Activated CD4-positive, alpha-beta T cell treated with anti-CD3 and anti-CD28 coated beads for 36 hours (primary cell): ENCODE results near the gene TMEM175. TPM values are rescaled to one million over a fixed set of nuclear protein-coding genes. Genes with fewer than 3 reads are reported as not detected.

ENCODE experiments used
- ATAC-seq: fragments of 200-7000 bp; cut with Tn5 transposase; one replicate; pipeline ENCODE4 v1.10.0; 2021; ENCODE audit warnings: mild to moderate bottlenecking, moderate library complexity
- CTCF ChIA-PET: fragments of 350-600 bp; sonication (Branson Sonifier 250); formaldehyde crosslinking; loops from one replicate; lab custom pipeline; 2021; ENCODE audit warnings: antibody characterized with exemption; lab: Charles Lee
- POLR2A ChIA-PET: fragments of 350-600 bp; sonication (Branson Sonifier 250); formaldehyde crosslinking; loops from one replicate; lab custom pipeline; 2021; ENCODE audit warnings: antibody characterized with exemption, inconsistent platforms; lab: Charles Lee
- DNase-seq: peaks from one replicate; pipeline ENCODE4 v3.0.0-alpha.2; 2020
- H3K27ac Mint-ChIP-seq: one replicate; pipeline ENCODE4 v1.8.0; 2021; ENCODE audit warnings: mixed read lengths
- H3K27me3 Mint-ChIP-seq: one replicate; pipeline ENCODE4 v1.8.0; 2021; ENCODE audit warnings: mixed read lengths
- H3K36me3 Mint-ChIP-seq: one replicate; pipeline ENCODE4 v1.8.0; 2021; ENCODE audit warnings: low read depth, mixed read lengths
- H3K4me1 Mint-ChIP-seq: one replicate; pipeline ENCODE4 v1.8.0; 2021; ENCODE audit warnings: mixed read lengths
- H3K4me3 Mint-ChIP-seq: one replicate; pipeline ENCODE4 v1.8.0; 2021; ENCODE audit warnings: mild to moderate bottlenecking, moderate library complexity, mixed read lengths
- H3K9me3 Mint-ChIP-seq: one replicate; pipeline ENCODE4 v1.8.0; 2021; ENCODE audit warnings: low read depth, mixed read lengths
- intact Hi-C, 2 experiments: fragments of 100-400 bp; cut with DNase I in 1 of 2; cut with micrococcal nuclease in 1 of 2; formaldehyde crosslinking; loops; one replicate each; pipeline versions ENCODE4 v1.14.2 to v1.15.1; 2022 to 2024; cut with DNase I, micrococcal nuclease
- total RNA-seq, 2 experiments: library from RNA; stranded (reverse); gene quantifications; one replicate each; pipeline ENCODE4 v1.2.3, GENCODE V29; 2021

Gene TMEM175, protein sequence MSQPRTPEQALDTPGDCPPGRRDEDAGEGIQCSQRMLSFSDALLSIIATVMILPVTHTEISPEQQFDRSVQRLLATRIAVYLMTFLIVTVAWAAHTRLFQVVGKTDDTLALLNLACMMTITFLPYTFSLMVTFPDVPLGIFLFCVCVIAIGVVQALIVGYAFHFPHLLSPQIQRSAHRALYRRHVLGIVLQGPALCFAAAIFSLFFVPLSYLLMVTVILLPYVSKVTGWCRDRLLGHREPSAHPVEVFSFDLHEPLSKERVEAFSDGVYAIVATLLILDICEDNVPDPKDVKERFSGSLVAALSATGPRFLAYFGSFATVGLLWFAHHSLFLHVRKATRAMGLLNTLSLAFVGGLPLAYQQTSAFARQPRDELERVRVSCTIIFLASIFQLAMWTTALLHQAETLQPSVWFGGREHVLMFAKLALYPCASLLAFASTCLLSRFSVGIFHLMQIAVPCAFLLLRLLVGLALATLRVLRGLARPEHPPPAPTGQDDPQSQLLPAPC
- 10 to 100 TPM; 15.2 to 17.3 TPM for total RNA-seq

DNA sequence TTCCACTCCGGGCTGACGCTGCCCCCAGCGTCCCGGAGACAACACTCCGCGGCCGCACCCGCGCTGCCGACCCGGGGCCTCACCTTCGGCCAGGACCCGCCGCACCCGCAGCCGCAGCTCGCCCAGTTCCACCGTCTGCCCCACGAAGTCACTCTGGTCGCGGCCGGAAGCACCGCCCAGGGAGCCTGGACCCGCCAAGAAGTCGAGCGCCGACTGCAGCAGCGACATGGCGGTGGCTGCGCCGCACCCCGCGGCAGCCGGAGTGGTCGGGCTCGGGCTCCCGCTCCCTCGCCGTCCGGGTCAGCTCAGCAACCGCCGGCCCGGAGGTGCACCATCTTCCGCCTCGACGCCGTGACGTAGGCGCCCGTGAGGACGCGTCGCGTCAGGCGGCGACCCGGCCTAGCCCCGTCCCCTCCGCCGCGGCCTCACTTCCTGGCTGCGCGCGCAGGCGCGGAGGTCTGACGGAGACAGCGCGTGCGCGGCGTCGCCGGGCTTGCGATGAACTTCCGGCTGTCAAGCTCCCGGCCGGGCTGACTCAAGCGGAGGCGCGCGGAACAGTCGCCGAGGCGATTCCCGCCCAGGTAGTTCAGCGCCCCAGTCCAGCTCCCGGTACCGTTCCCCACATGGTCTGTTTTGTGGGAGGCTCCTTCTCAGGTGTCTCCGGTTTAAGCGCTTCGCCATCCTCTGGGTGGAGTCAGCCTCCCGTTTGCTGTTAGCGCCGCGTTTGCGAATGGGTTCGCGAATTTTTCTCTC is at the start of gene TMEM175, which contains the start of gene GAK:
TSS of gene TMEM175 (plus strand) at position 501 of the 753 bp plus-strand sequence. CDS start 15,280 bp downstream, outside the sequence.
TSS of gene GAK (minus strand) at position 357 of the 753 bp plus-strand sequence. CDS start at position 228, 129 bp downstream.
- Mint-ChIP-seq H3K27me3 (no peaks in the 10 kb centered on the region), H3K27ac (peak within 1 kb of the TSS; percentile 89), H3K36me3 (no peaks in the 10 kb centered on the region), H3K4me3 (peak within 1 kb of the TSS; percentile 87), H3K9me3 (no peaks in the 10 kb centered on the region), H3K4me1 (peaks cover 29% of the 10 kb centered on the region)
- POLR2A ChIA-PET = interaction anchor here (0.5 to 1.7 kb wide), 5 partner anchors 41 to 989 kb away, joined by 3 to 5 read pairs (median 4); partner anchors contain the start of gene DGKQ
- ATAC-seq = peak; percentile 95
- DNase-seq = peak; percentile 98
- intact Hi-C loops = loop anchor here (1.0 to 5.0 kb wide), 16 partner anchors 41 to 939 kb away; partner anchors contain the start of genes ATP5ME (in 1 of the 2), CTBP1 (in 1 of the 2), DGKQ (in 1 of the 2) and IDUA (in 1 of the 2)
- CTCF ChIA-PET = interaction anchor here (0.6 to 2.7 kb wide), 7 partner anchors 9 to 908 kb away, joined by 3 to 8 read pairs (median 4); no protein-coding TSS in a partner anchor

DNA sequence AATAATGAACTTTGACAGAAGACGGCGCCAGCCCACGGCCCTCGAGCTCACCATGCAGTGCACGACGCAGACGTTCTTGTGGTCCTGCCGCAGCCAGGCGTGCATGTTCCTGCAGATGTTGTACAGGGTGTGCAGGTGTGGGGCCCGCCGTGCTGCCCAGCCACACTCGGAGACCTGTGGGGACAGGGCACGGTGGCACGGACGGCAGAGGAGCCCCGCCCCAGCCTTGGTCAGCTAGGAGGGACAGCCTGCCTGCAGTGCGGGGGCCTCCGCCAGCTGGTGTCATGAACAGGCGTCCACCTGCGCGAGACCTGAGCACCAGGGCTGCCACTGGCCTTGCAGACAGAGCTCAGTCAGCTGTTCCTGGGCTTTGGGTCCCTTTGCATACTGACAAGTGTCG is 49.6 kb upstream of the TMEM175 start:
- no peak for DNase-seq
- H3K27me3 Mint-ChIP-seq = no peaks in the 10 kb centered on the region
- H3K4me1 Mint-ChIP-seq = peaks cover 28% of the 10 kb centered on the region
- ChIA-PET POLR2A (no interaction called here), CTCF (interaction anchor here (0.7 to 1.2 kb wide), 2 partner anchors 46 to 140 kb away, joined by 3 to 5 read pairs; no protein-coding TSS in a partner anchor)
- intact Hi-C loops = no loop called here
- no peak overlapping the region for H3K4me3 Mint-ChIP-seq
- H3K36me3 Mint-ChIP-seq = peaks cover 26% of the 10 kb centered on the region
- H3K27ac Mint-ChIP-seq = no peak overlapping the region
- H3K9me3 Mint-ChIP-seq = peaks cover 6% of the 10 kb centered on the region
- ATAC-seq = no peak

DNA sequence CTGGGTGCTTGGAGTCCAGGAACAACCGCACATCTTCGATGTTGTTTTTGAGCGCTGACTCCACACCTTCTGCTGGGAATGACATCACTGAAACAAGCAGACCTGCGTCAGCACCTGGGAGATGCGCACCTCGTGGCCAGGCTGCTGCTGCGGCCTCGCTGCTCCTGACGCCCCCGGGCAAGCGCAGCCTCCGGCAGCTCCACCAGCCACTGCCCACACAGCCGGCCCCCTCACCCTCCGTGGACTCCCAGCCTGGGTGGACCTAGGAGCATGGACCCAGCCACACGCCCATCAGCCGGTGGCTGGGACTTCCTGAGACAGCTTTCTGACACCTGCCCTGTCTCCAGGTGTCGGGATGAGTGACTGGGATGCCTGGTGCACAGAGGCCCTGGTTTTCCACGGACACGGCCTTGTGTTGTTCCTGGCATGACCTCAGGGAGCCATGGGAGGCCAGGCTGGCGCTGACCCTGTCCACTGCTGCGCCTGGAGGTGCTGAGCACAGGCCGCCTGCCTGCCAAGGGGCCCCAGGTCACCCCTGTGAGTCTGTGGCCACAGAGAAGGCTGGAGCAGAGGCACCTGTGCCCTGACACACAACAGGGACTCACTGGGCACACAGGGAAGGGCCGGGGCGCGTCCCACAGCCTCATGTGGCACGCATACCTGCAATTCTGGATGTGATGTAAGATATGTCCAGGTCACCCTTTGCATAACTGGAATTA is 48.7 kb upstream of the TMEM175 start:
- intact Hi-C loops = no loop called here
- Mint-ChIP-seq H3K27me3 (no peaks in the 10 kb centered on the region), H3K9me3 (peaks cover 8% of the 10 kb centered on the region), H3K36me3 (peaks cover 24% of the 10 kb centered on the region), H3K27ac (no peak overlapping the region), H3K4me3 (no peak overlapping the region), H3K4me1 (peaks cover 21% of the 10 kb centered on the region)
- ChIA-PET POLR2A (no interaction called here), CTCF (interaction anchor here (1.2 kb wide), 1 partner anchor 141 kb away, joined by 5 read pairs; no protein-coding TSS in a partner anchor)
- no peak for ATAC-seq
- no peak for DNase-seq

DNA sequence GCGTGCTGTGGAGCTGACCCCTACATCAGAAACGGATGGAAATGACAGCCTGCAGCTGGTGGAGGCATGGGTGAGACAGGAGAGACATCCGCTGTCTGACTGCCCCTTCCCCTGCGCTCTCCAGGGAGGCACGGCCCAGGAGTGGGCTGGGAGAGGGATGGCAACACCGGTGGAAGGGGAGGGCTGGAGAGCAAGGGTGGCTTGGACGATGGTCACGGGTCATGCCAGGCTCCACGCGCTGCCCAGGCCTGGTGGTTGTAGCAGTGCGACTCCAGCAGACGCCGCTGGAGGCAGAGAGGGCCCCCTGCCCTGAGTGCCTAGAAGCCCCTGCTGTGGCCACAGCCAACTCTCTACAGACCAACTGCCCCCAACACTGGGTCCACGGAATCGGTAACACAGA is 48.0 kb upstream of the TMEM175 start:
- no peak overlapping the region for H3K27ac Mint-ChIP-seq
- H3K27me3 Mint-ChIP-seq = no peaks in the 10 kb centered on the region
- ATAC-seq (no peak), DNase-seq (no peak)
- H3K4me1 Mint-ChIP-seq = peaks cover 14% of the 10 kb centered on the region
- H3K9me3 Mint-ChIP-seq = peaks cover 8% of the 10 kb centered on the region
- ChIA-PET POLR2A (no interaction called here), CTCF (no interaction called here)
- intact Hi-C loops = no loop called here
- peaks cover 22% of the 10 kb centered on the region for H3K36me3 Mint-ChIP-seq
- H3K4me3 Mint-ChIP-seq = no peak overlapping the region

DNA sequence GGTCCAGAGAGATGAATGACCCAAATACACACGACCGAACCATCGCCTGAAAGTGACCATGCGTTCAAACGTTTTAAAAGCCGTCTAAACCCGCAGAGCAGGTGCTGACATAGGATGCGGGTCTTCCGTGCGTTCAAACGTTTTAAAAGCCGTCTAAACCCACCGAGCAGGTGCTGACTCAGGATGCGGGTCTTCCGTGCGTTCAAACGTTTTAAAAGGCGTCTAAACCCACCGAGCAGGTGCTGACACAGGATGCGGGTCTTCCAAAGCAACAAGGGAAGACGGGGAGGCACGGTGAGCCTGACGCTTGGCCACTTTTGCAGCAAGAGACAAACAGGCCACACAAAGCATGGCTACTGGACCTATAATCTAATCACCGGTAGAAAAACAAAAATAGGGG is 47.4 kb upstream of the TMEM175 start:
- POLR2A ChIA-PET = no interaction called here
- H3K36me3 Mint-ChIP-seq = peaks cover 21% of the 10 kb centered on the region
- ATAC-seq = no peak
- H3K27ac Mint-ChIP-seq = no peak overlapping the region
- peaks cover 7% of the 10 kb centered on the region for H3K4me1 Mint-ChIP-seq
- H3K4me3 Mint-ChIP-seq = no peak overlapping the region
- intact Hi-C loops = no loop called here
- DNase-seq = no peak
- H3K27me3 Mint-ChIP-seq = no peaks in the 10 kb centered on the region
- peaks cover 8% of the 10 kb centered on the region for H3K9me3 Mint-ChIP-seq
- CTCF ChIA-PET = no interaction called here

DNA sequence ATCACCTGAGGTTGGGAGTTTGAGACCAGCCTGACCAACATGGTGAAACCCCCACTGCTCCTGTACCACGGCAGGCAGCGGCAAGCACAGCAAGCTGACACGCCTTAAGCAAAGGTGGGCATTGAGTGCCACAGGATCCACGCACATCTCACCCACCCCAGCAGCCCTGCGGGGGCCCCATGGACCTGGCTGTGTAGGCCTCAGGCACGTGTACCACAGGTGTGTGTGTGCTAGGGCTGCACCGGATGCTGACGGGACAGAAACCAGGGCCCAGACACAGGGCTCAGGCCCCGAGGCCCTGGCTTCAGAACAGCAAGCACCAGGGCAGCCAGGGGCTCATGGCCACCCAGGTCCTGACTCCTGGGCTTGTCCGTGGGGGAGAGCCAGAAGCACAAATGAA is 46.9 kb upstream of the TMEM175 start:
- Mint-ChIP-seq H3K27me3 (no peaks in the 10 kb centered on the region), H3K27ac (no peak overlapping the region), H3K9me3 (peaks cover 8% of the 10 kb centered on the region), H3K4me3 (no peak overlapping the region), H3K36me3 (peaks cover 23% of the 10 kb centered on the region), H3K4me1 (peaks cover 3% of the 10 kb centered on the region)
- ATAC-seq (no peak), DNase-seq (no peak)
- intact Hi-C loops = no loop called here
- CTCF ChIA-PET = no interaction called here
- POLR2A ChIA-PET = no interaction called here

DNA sequence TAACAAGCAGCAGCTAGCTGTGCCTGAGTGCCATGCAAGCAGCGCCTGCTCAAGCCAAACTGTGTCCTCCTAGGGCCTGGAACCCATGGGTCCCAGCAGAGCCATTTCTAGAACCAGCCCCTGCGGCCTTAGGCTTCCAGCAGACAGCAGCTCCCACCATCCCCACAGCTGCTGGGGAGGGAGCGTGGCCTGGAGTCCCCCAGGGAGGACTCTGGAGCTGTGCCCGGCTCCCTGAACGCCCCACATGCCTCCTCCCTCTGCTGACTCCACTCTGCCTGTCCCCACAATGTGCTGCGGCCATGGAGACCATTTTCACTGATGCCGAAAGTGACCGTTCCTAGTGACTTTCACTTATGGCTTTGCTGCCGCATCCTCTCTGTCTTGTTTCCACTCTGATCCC is 46.0 kb upstream of the TMEM175 start:
- peaks cover 23% of the 10 kb centered on the region for H3K36me3 Mint-ChIP-seq
- POLR2A ChIA-PET = no interaction called here
- H3K27ac Mint-ChIP-seq = no peak overlapping the region
- H3K9me3 Mint-ChIP-seq = peaks cover 8% of the 10 kb centered on the region
- H3K27me3 Mint-ChIP-seq = no peaks in the 10 kb centered on the region
- intact Hi-C loops = no loop called here
- ATAC-seq = no peak
- H3K4me1 Mint-ChIP-seq = no peaks in the 10 kb centered on the region
- DNase-seq = no peak
- no peak overlapping the region for H3K4me3 Mint-ChIP-seq
- CTCF ChIA-PET = no interaction called here

DNA sequence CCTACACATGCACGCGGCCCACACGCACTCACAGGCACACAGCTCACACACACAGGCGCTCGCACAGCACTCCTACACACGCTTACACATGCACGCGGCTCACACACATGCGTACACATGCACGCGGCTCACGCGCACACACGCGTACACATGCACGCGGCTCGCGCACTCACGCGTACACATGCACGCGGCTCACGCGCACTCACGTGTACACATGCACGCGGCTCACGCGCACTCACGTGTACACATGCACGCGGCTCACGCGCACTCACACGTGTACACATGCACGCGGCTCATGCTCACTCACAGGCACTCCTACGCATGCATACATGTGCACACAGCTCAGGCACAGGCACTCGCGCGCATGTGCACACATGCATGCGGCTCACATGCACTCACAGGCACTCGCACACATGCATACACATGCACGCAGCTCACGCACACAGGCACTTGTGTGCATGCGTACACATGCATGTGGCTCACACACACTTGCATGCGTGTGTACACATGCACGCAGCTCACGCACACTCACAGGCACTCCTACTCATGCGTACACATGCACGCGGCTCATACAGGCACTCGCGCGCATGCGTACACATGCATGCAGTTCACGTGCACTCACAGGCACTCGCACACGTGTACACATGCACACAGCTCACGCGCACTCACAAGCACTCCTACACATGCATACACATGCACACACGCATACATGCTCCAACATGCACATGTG is 45.1 kb upstream of the TMEM175 start:
- CTCF ChIA-PET = no interaction called here
- no peaks in the 10 kb centered on the region for H3K4me1 Mint-ChIP-seq
- no peak overlapping the region for H3K4me3 Mint-ChIP-seq
- no peak overlapping the region for H3K27ac Mint-ChIP-seq
- H3K36me3 Mint-ChIP-seq = peaks cover 23% of the 10 kb centered on the region
- intact Hi-C loops = no loop called here
- ATAC-seq (no peak), DNase-seq (no peak)
- H3K27me3 Mint-ChIP-seq = no peaks in the 10 kb centered on the region
- POLR2A ChIA-PET = no interaction called here
- peaks cover 8% of the 10 kb centered on the region for H3K9me3 Mint-ChIP-seq

DNA sequence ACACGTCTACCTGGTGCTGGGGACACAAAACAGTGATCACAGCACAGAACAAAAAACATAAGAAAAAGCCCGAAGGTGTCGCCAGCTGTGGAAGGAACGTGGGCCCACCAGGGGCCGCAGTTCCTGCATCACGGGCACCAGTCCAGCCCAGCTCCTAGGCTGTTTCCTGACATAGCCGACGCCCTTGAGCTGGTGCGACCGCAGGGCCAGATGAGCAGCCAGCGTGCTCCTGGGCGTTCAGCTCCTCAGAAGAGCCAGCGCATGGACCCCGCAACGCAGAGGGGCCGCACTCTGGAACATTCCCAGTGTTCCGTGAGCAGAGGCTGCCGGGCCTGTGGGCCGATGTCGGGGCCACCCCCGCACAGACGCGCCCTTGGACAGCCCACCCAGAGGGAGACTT is 44.2 kb upstream of the TMEM175 start:
- Mint-ChIP-seq H3K4me1 (no peaks in the 10 kb centered on the region), H3K27me3 (no peaks in the 10 kb centered on the region), H3K27ac (no peak overlapping the region), H3K4me3 (no peak overlapping the region), H3K9me3 (peaks cover 8% of the 10 kb centered on the region), H3K36me3 (peaks cover 23% of the 10 kb centered on the region)
- ATAC-seq (no peak), DNase-seq (no peak)
- POLR2A ChIA-PET = no interaction called here
- intact Hi-C loops = no loop called here
- CTCF ChIA-PET = no interaction called here

DNA sequence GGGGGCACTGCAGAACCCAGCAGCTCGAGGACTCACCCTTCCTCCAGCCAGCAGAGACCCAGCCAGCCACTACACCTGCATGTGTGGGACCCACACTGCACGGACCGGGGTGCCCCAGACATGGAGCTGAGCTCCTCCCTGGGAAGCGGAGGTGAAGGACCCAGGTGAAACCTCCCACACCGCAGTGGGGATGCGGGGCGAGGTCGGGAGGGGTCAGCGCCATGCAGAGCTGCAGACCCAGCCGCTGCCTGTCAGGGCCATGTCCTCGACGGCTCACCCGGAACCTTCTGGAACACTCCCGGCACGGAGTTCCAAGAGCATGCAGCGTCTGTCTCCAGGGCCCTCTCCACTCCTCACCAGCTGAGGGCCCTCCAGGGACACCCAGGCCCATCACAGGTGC is 42.7 kb upstream of the TMEM175 start:
- intact Hi-C loops = no loop called here
- no peak for ATAC-seq
- Mint-ChIP-seq H3K27me3 (no peaks in the 10 kb centered on the region), H3K36me3 (peaks cover 25% of the 10 kb centered on the region), H3K4me1 (no peaks in the 10 kb centered on the region), H3K4me3 (no peak overlapping the region), H3K9me3 (peaks cover 8% of the 10 kb centered on the region), H3K27ac (no peak overlapping the region)
- ChIA-PET POLR2A (no interaction called here), CTCF (interaction anchor here (2.1 kb wide), 1 partner anchor 147 kb away, joined by 11 read pairs; no protein-coding TSS in a partner anchor)
- DNase-seq = no peak
